SK-N-SH (cell line): ENCODE measurements around the gene ZNF662. TPM values are rescaled to one million over a fixed set of nuclear protein-coding genes. Genes with fewer than 3 reads are reported as not detected.

ENCODE experiments used
- CTCF ChIA-PET: fragments of 300-600, 350-600 bp; formaldehyde crosslinking; extraction: SDS; loops from one replicate; lab custom pipeline; 2021; lab: Yijun Ruan, JAX
- POLR2A ChIA-PET: fragments of 350-600 bp; sonication (Branson Sonifier 250); formaldehyde crosslinking; extraction: SDS; loops from one replicate; lab custom pipeline; 2020; ENCODE audit warnings: antibody characterized with exemption, inconsistent platforms; lab: Yijun Ruan, JAX
- DNase-seq: peaks from one replicate; pipeline ENCODE4 v3.0.0; 2012
- H2AFZ ChIP-seq: fragments of 200-600 bp; sonication (generic); 2 replicates; pipeline ENCODE4 v1.8.1; 2016; ENCODE audit warnings: antibody characterized with exemption, mild to moderate bottlenecking, low read depth
- H3F3A ChIP-seq: fragments of 200-600 bp; sonication (generic); replicated peaks from 2 replicates; pipeline ENCODE3; 2016; ENCODE audit warnings: antibody characterized with exemption, mild to moderate bottlenecking; ENCODE audit not compliant: insufficient read depth
- H3K27ac ChIP-seq, 2 experiments: fragments of 200-500 bp in 1 of 2; fragments of 200-600 bp in 1 of 2; sonication (Bioruptor generic) in 1 of 2; sonication (generic), shearing (Covaris generic) in 1 of 2; 2 replicates each; pipeline versions ENCODE4 v1.5.1 to v1.6.1; 2014 to 2016; ENCODE audit warnings: low read depth in 2 of 2, inconsistent platforms in 1 of 2, low read length in 1 of 2, mild to moderate bottlenecking in 1 of 2, mixed read lengths in 1 of 2
- H3K27me3 ChIP-seq: fragments of 200-600 bp; sonication (generic), shearing (Covaris generic); 2 replicates; pipeline ENCODE4 v1.6.1; 2016; ENCODE audit warnings: mixed run types; ENCODE audit not compliant: insufficient read depth
- H3K36me3 ChIP-seq, 2 experiments: fragments of 200-500 bp in 1 of 2; fragments of 200-600 bp in 1 of 2; sonication (Bioruptor generic) in 1 of 2; sonication (generic) in 1 of 2; replicated peaks in 1 of 2; 2 replicates each; pipeline versions ENCODE3 to v1.5.1; 2014 to 2016; ENCODE audit warnings: low read length in 1 of 2, mild to moderate bottlenecking in 1 of 2; ENCODE audit not compliant: insufficient read depth in 2 of 2, control insufficient read depth in 1 of 2
- H3K4me1 ChIP-seq, 2 experiments: fragments of 200-500 bp in 1 of 2; fragments of 200-600 bp in 1 of 2; sonication (Bioruptor generic) in 1 of 2; sonication (generic), shearing (Covaris generic) in 1 of 2; 2 replicates each; pipeline versions ENCODE4 v1.5.1 to v1.6.1; 2014 to 2016; ENCODE audit warnings: low read depth in 1 of 2, low read length in 1 of 2, mixed run types in 1 of 2; ENCODE audit not compliant: insufficient read depth in 2 of 2, control insufficient read depth in 1 of 2
- H3K4me2 ChIP-seq: fragments of 200-600 bp; sonication (generic), shearing (Covaris generic); 2 replicates; pipeline ENCODE4 v1.6.1; 2017; ENCODE audit warnings: mixed run types
- H3K4me3 ChIP-seq, 2 experiments: fragments of 200-500 bp in 1 of 2; fragments of 200-600 bp in 1 of 2; sonication (Bioruptor generic) in 1 of 2; sonication (generic), shearing (Covaris generic) in 1 of 2; 2 replicates each; pipeline versions ENCODE4 v1.5.1 to v1.8.1; 2014 to 2016; ENCODE audit warnings: low read depth in 2 of 2, inconsistent platforms in 1 of 2, low read length in 1 of 2, mild to moderate bottlenecking in 1 of 2, mixed read lengths in 1 of 2, moderate library complexity in 1 of 2
- H3K79me2 ChIP-seq: fragments of 200-600 bp; sonication (generic); 2 replicates; pipeline ENCODE4 v1.8.1; 2017; ENCODE audit warnings: mild to moderate bottlenecking; ENCODE audit not compliant: insufficient read depth
- H3K9ac ChIP-seq: fragments of 200-600 bp; sonication (generic); 2 replicates; pipeline ENCODE4 v1.6.1; 2017; ENCODE audit warnings: mixed run types
- H3K9me2 ChIP-seq: fragments of 200-600 bp; sonication (generic); 2 replicates; pipeline ENCODE4 v1.6.1; 2017; ENCODE audit warnings: mixed run types
- H3K9me3 ChIP-seq: fragments of 200-600 bp; sonication (generic); 2 replicates; pipeline ENCODE4 v1.6.1; 2017; ENCODE audit warnings: mixed run types, mild to moderate bottlenecking, moderate library complexity
- H4K20me1 ChIP-seq: fragments of 200-600 bp; sonication (generic); 2 replicates; pipeline ENCODE4 v1.6.1; 2017; ENCODE audit warnings: mild to moderate bottlenecking, mixed run types; ENCODE audit not compliant: insufficient read depth
- CHD2 ChIP-seq: fragments of 150-350 bp; IDR thresholded peaks from 2 replicates; pipeline ENCODE4 v1.6.1; 2018; ENCODE audit warnings: low read length; ENCODE audit not compliant: partially characterized antibody
- ELF1 ChIP-seq: IDR thresholded peaks from 2 replicates; pipeline ENCODE4 v1.4.0; 2012
- EZH2phosphoT487 ChIP-seq: fragments of 200-600 bp; sonication (generic); IDR thresholded peaks from 2 replicates; pipeline ENCODE4 v1.6.1; 2017; ENCODE audit warnings: low read depth, mixed run types, mild to moderate bottlenecking, antibody characterized with exemption, moderate library complexity, borderline replicate concordance
- FOSL2 ChIP-seq: IDR thresholded peaks from 2 replicates; pipeline ENCODE4 v1.4.0; 2012; ENCODE audit warnings: low read depth, mild to moderate bottlenecking, moderate library complexity, borderline replicate concordance
- FOXM1 ChIP-seq: IDR thresholded peaks from 2 replicates; pipeline ENCODE4 v1.4.0; 2012; ENCODE audit warnings: low read depth, mild to moderate bottlenecking
- JUND ChIP-seq: IDR thresholded peaks from 2 replicates; pipeline ENCODE4 v1.4.0; 2012
- MXI1 ChIP-seq: IDR thresholded peaks from 2 replicates; pipeline ENCODE4 v1.6.1; 2012; ENCODE audit warnings: mild to moderate bottlenecking, low read depth, low read length, improper control_type of control experiment
- NFIC ChIP-seq: IDR thresholded peaks from 2 replicates; pipeline ENCODE4 v1.4.0; 2012; ENCODE audit warnings: borderline replicate concordance
- NRF1 ChIP-seq: IDR thresholded peaks from 2 replicates; pipeline ENCODE4 v1.6.1; 2012; ENCODE audit warnings: low read depth, mild to moderate bottlenecking, low read length
- POLR2AphosphoS5 ChIP-seq: IDR thresholded peaks from 2 replicates; pipeline ENCODE4 v1.6.1; 2012; ENCODE audit warnings: low read depth, low read length
- RAD21 ChIP-seq: IDR thresholded peaks from 2 replicates; pipeline ENCODE4 v1.6.1; 2012; ENCODE audit warnings: mild to moderate bottlenecking, low read length
- RCOR1 ChIP-seq: fragments of 150-350 bp; IDR thresholded peaks from 2 replicates; pipeline ENCODE4 v1.6.1; 2017; ENCODE audit warnings: antibody characterized with exemption, low read length
- REST ChIP-seq: IDR thresholded peaks from 2 replicates; pipeline ENCODE4 v1.6.1; 2012; ENCODE audit warnings: mild to moderate bottlenecking, low read depth, low read length, moderate library complexity
- SMC3 ChIP-seq: IDR thresholded peaks from 2 replicates; pipeline ENCODE4 v1.6.1; 2012; ENCODE audit warnings: low read depth, low read length, improper control_type of control experiment
- TCF12 ChIP-seq: IDR thresholded peaks from 2 replicates; pipeline ENCODE4 v1.4.0; 2012
- USF1 ChIP-seq: IDR thresholded peaks from 2 replicates; pipeline ENCODE4 v1.4.0; 2012; ENCODE audit warnings: low read depth, borderline replicate concordance
- WGBS: methylation state at CpG from one replicate; pipeline ENCODE4 v1.1.6; 2017; ENCODE audit warnings: low lambda C conversion rate; 5-methylcytosine and 5-hydroxymethylcytosine counted together
- polyA plus RNA-seq, 3 experiments: library from polyadenylated mRNA; depleted of rRNA; stranded (reverse); fragments of >200 nt; gene quantifications; 2 replicates each; pipeline ENCODE4 v1.2.3, GENCODE V29; 2012
- TF ChIP-seq, protein P1 (sequence below): IDR thresholded peaks from 2 replicates; pipeline ENCODE4 v1.4.0; 2012; ENCODE audit warnings: low read depth, borderline replicate concordance
- TF ChIP-seq, protein P2 (sequence below): fragments of 150-350 bp; IDR thresholded peaks from 2 replicates; pipeline ENCODE4 v1.6.1; 2016; ENCODE audit warnings: mild to moderate bottlenecking, low read depth, low read length

Gene ZNF662
- polyA plus RNA-seq, 1 of the 3 experiments (the other 2 are of a cell fraction) = 0.30 TPM

GRCh38 chr3:42873221-42873982 is 32.5 kb upstream of the ZNF662 start:
- Histone ChIP-seq H3K4me1 (peaks cover 0 to 22% of the 10 kb centered on the region in 2 experiments; a peak in 1 of 4 replicates), H3K79me2 (no peaks in the 10 kb centered on the region), H3K4me3 (no peak overlapping the region), H3K36me3 (no peaks in the 10 kb centered on the region), H3K9ac (no peak overlapping the region), H4K20me1 (no peaks in the 10 kb centered on the region), H3K9me2 (no peaks in the 10 kb centered on the region), H3F3A (no peaks in the 10 kb centered on the region), H2AFZ (no peak overlapping the region), H3K27ac (no peak overlapping the region), H3K9me3 (no peaks in the 10 kb centered on the region), H3K4me2 (no peak overlapping the region), H3K27me3 (peaks cover 19% of the 10 kb centered on the region; the same call in 1 of the 2 replicates)
- 63% methylated on average over 9 of the region's 9 CpGs for WGBS
- no peak for TF ChIP-seq POLR2AphosphoS5
- no peak for TF ChIP-seq NFIC
- TF ChIP-seq USF1 = no peak
- no peak for TF ChIP-seq ELF1
- TF ChIP-seq, protein P1, sequence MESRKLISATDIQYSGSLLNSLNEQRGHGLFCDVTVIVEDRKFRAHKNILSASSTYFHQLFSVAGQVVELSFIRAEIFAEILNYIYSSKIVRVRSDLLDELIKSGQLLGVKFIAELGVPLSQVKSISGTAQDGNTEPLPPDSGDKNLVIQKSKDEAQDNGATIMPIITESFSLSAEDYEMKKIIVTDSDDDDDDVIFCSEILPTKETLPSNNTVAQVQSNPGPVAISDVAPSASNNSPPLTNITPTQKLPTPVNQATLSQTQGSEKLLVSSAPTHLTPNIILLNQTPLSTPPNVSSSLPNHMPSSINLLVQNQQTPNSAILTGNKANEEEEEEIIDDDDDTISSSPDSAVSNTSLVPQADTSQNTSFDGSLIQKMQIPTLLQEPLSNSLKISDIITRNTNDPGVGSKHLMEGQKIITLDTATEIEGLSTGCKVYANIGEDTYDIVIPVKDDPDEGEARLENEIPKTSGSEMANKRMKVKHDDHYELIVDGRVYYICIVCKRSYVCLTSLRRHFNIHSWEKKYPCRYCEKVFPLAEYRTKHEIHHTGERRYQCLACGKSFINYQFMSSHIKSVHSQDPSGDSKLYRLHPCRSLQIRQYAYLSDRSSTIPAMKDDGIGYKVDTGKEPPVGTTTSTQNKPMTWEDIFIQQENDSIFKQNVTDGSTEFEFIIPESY = no peak
- TF ChIP-seq, protein P2, sequence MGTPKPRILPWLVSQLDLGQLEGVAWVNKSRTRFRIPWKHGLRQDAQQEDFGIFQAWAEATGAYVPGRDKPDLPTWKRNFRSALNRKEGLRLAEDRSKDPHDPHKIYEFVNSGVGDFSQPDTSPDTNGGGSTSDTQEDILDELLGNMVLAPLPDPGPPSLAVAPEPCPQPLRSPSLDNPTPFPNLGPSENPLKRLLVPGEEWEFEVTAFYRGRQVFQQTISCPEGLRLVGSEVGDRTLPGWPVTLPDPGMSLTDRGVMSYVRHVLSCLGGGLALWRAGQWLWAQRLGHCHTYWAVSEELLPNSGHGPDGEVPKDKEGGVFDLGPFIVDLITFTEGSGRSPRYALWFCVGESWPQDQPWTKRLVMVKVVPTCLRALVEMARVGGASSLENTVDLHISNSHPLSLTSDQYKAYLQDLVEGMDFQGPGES = no peak
- no peak for TF ChIP-seq RCOR1
- TF ChIP-seq MXI1 = no peak
- TF ChIP-seq CHD2 = no peak
- TF ChIP-seq TCF12 = no peak
- no peak for TF ChIP-seq EZH2phosphoT487
- TF ChIP-seq RAD21 = no peak
- no peak for TF ChIP-seq NRF1
- no peak for TF ChIP-seq JUND
- no peak for TF ChIP-seq SMC3
- TF ChIP-seq FOXM1 = no peak
- no peak for TF ChIP-seq REST
- no peak for TF ChIP-seq FOSL2
- ChIA-PET CTCF (interaction anchor here (0.6 to 8.2 kb wide), 5 partner anchors 8 to 94 kb away, joined by 3 to 42 read pairs (median 10); no protein-coding TSS in a partner anchor), POLR2A (no interaction called here)
- no peak for DNase-seq
